Left renal cortex interstitium (tissue), 4 donors: ENCODE measurements around the gene KRTAP4-8. TPM values are rescaled to one million over a fixed set of nuclear protein-coding genes. Genes with fewer than 3 reads are reported as not detected.
"Not testable (repeated sequence)": the region's sequence is repeated elsewhere in the genome, so short reads cannot be mapped to it uniquely, and the experiment has no call there.

ENCODE experiments used
- DNase-seq, 4 donors: peaks; one replicate each; pipeline ENCODE4 v3.0.0-alpha.2; 2013; ENCODE audit warnings: low read depth in 4 of 4, low spot score in 2 of 4, missing footprints in 1 of 4
- polyA plus RNA-seq, 4 donors: library from polyadenylated mRNA; unstranded; fragments of 120-200 nt; gene quantifications; one replicate each; pipeline ENCODE4 v1.2.1, GENCODE V29; 2013; ENCODE audit not compliant: insufficient read length in 4 of 4

Gene KRTAP4-8
- polyA plus RNA-seq, 4 donors = not detected

- DNase-seq = no peak
These were observed 13.4 kb upstream of the KRTAP4-8 start for GRCh38 chr17:41111151-41111885.

- not testable (repeated sequence) for DNase-seq
These were observed 10.9 kb upstream of the KRTAP4-8 start for GRCh38 chr17:41108728-41109386.

- DNase-seq = no peak
These were observed 10.1 kb upstream of the KRTAP4-8 start for GRCh38 chr17:41107941-41108450.

- DNase-seq = not testable (repeated sequence)
These were observed 7.4 kb upstream of the KRTAP4-8 start, which contains the start of gene KRTAP4-9 for GRCh38 chr17:41105347-41105746. Gene KRTAP4-9 (plus strand): TSS chr17:41105389. CDS start chr17:41105389, 0 bp downstream.

GRCh38 chr17:41104386-41105038 lies 6.6 kb upstream of the KRTAP4-8 start:
- DNase-seq = not testable (repeated sequence)

GRCh38 chr17:41103896-41104295 lies 6.0 kb upstream of the KRTAP4-8 start:
- no peak for DNase-seq

GRCh38 chr17:41101586-41102259 lies 3.8 kb upstream of the KRTAP4-8 start, which contains the start of gene KRTAP4-16:
Gene KRTAP4-16 (minus strand): TSS chr17:41102209. CDS start chr17:41102209, 0 bp downstream.
- no peak for DNase-seq

- DNase-seq = not testable (repeated sequence)
These were observed 1.9 kb upstream of the KRTAP4-8 start for GRCh38 chr17:41099682-41100480.

GRCh38 chr17:41098481-41098880 lies 539 bp upstream of the KRTAP4-8 start:
- no peak for DNase-seq

GRCh38 chr17:41096055-41096454 lies 1.9 kb downstream of the KRTAP4-8 start:
- DNase-seq = no peak

GRCh38 chr17:41088760-41089352 lies 9.1 kb downstream of the KRTAP4-8 start:
- not testable (repeated sequence) for DNase-seq

GRCh38 chr17:41084100-41084856 lies 13.7 kb downstream of the KRTAP4-8 start, which contains the start of gene KRTAP4-7:
Gene KRTAP4-7 (plus strand): TSS chr17:41084150. CDS start chr17:41084207, 57 bp downstream.
- not testable (repeated sequence) for DNase-seq

GRCh38 chr17:41083427-41083826 lies 14.5 kb downstream of the KRTAP4-8 start:
- DNase-seq = not testable (repeated sequence)

- no peak for DNase-seq
These were observed 15.3 kb downstream of the KRTAP4-8 start for GRCh38 chr17:41082626-41083025.

- DNase-seq = no peak
These were observed 21.2 kb downstream of the KRTAP4-8 start for GRCh38 chr17:41076788-41077187.

- no peak for DNase-seq
These were observed 24.3 kb downstream of the KRTAP4-8 start for GRCh38 chr17:41073676-41074075.

GRCh38 chr17:41071606-41072360 lies 26.2 kb downstream of the KRTAP4-8 start:
- no peak for DNase-seq

- no peak for DNase-seq
These were observed 28.9 kb downstream of the KRTAP4-8 start for GRCh38 chr17:41069031-41069430.
